Brain microvascular endothelial cell (primary cell): ENCODE data around the gene WBP4.
"Not testable (repeated sequence)": the region's sequence is repeated elsewhere in the genome, so short reads cannot be mapped to it uniquely, and the experiment has no call there.

Experiments used
- DNase-seq: peaks from one replicate; pipeline ENCODE4 v3.0.0-alpha.2; 2020
- H3K27ac ChIP-seq: fragments of 250-450 bp; sonication (Bioruptor Pico); 2 replicates; pipeline ENCODE4 v1.5.1; 2020; ENCODE audit warnings: mild to moderate bottlenecking, moderate library complexity
- H3K27me3 ChIP-seq: fragments of 250-450 bp; sonication (Bioruptor Pico); replicated peaks from 2 replicates; pipeline ENCODE4 v1.5.1; 2020; ENCODE audit warnings: mild to moderate bottlenecking
- H3K36me3 ChIP-seq: fragments of 250-450 bp; sonication (Bioruptor Pico); replicated peaks from 2 replicates; pipeline ENCODE4 v1.5.1; 2020; ENCODE audit warnings: mild to moderate bottlenecking
- H3K4me3 ChIP-seq: 2 replicates; pipeline ENCODE4 v1.5.1; 2011; ENCODE audit warnings: low read depth, mild to moderate bottlenecking, control low read depth, low read length, moderate library complexity
- in situ Hi-C: cut with HindIII; loops from 2 replicates; pipeline ENCODE4 v1.10.0; 2017; ENCODE audit warnings: low sequenced_read_pairs, low pct_ligation_motif_present
- TF ChIP-seq, protein P1 (sequence below): IDR thresholded peaks from 2 replicates; pipeline ENCODE4 v1.5.1; 2011; ENCODE audit warnings: low read depth, mild to moderate bottlenecking, moderate library complexity, low read length, control low read depth, inconsistent platforms; ENCODE audit errors: missing control alignments

WBP4 gene

GRCh38 chr13:41077475-41077874, 16.2 kb downstream of the WBP4 start:
- in situ Hi-C loops = no loop called here
- no peak overlapping the region for H3K27ac ChIP-seq
- TF ChIP-seq, protein P1, sequence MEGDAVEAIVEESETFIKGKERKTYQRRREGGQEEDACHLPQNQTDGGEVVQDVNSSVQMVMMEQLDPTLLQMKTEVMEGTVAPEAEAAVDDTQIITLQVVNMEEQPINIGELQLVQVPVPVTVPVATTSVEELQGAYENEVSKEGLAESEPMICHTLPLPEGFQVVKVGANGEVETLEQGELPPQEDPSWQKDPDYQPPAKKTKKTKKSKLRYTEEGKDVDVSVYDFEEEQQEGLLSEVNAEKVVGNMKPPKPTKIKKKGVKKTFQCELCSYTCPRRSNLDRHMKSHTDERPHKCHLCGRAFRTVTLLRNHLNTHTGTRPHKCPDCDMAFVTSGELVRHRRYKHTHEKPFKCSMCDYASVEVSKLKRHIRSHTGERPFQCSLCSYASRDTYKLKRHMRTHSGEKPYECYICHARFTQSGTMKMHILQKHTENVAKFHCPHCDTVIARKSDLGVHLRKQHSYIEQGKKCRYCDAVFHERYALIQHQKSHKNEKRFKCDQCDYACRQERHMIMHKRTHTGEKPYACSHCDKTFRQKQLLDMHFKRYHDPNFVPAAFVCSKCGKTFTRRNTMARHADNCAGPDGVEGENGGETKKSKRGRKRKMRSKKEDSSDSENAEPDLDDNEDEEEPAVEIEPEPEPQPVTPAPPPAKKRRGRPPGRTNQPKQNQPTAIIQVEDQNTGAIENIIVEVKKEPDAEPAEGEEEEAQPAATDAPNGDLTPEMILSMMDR = no peak
- H3K27me3 ChIP-seq = no peaks in the 10 kb centered on the region
- H3K36me3 ChIP-seq = peaks cover 52% of the 10 kb centered on the region
- H3K4me3 ChIP-seq = no peak overlapping the region
- no peak for DNase-seq

DNA sequence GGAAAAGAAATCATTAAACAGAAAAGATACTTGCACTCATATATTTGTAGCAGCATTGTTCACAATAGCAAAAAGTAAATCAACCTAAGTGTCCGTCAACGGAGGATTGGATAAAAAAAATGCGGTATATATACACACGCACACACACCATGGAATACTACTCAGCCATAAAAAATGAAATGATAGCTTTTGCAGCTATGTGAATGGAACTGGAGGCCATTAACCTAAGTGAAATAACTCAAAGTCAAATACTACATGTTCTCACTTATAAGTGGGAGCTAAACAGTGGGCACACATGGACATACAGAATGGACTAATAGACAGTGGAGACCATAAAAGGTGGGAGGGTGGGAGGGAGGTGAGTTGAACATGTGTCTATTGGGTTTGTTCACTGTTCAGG, 18.4 kb downstream of the WBP4 start:
- DNase-seq = no peak
- TF ChIP-seq, protein P1 = no peak
- Histone ChIP-seq H3K4me3 (no peak overlapping the region), H3K27me3 (no peaks in the 10 kb centered on the region), H3K36me3 (peaks cover 38% of the 10 kb centered on the region), H3K27ac (no peak overlapping the region)
- in situ Hi-C loops = no loop called here

GRCh38 chr13:41085961-41086585, 24.8 kb downstream of the WBP4 start:
- in situ Hi-C loops = no loop called here
- no peak for DNase-seq
- peaks cover 4% of the 10 kb centered on the region for H3K36me3 ChIP-seq
- TF ChIP-seq, protein P1 = no peak
- no peak overlapping the region for H3K27ac ChIP-seq
- no peak overlapping the region for H3K4me3 ChIP-seq
- no peaks in the 10 kb centered on the region for H3K27me3 ChIP-seq

DNA sequence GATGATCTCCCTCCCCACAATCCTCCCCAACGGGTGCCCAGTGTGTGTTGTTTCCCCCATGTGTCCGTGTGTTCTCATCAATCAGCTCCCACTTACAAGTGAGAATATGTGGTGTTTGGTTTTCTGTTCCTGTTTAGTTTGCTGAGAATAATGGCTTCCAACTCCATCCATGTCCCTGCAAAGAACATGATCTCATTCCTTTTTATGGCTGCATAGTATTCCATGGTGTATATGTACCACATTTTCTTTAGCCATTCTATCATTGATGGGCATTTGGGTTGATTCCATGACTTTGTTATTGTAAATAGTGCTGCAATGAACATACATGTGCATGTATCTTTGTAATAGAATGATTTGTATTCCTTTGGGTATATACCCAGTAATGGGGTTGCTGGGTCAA, 34.4 kb downstream of the WBP4 start:
- H3K27me3 ChIP-seq, H3K27ac ChIP-seq, DNase-seq, H3K4me3 ChIP-seq, H3K36me3 ChIP-seq, in situ Hi-C loops: not testable (repeated sequence)

DNA sequence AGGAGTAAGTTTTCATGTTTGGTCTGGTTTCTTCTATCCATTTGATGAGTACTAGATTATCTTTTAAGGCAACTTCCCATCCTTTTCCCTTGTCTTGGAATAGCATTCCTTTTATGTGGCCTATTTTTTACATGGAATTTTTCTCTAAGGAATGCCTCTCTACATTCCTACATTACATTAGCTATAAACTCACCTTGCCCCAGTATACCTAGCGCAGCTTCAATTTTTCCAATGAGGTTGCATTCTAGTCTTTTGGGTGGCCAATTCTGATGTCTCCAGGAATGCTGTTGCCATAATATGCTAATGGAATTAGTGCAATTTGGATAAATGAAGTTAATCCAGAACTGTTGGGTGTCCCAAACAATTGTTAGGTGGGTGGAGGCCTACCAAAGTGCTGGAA, 37.5 kb downstream of the WBP4 start:
- Histone ChIP-seq H3K27me3 (no peaks in the 10 kb centered on the region), H3K27ac (no peak overlapping the region), H3K4me3 (no peak overlapping the region), H3K36me3 (no peaks in the 10 kb centered on the region)
- no peak for DNase-seq
- TF ChIP-seq, protein P1 = no peak
- in situ Hi-C loops = no loop called here

- H3K4me3 ChIP-seq = no peak overlapping the region
- H3K27ac ChIP-seq = no peak overlapping the region
- DNase-seq = no peak
- no peaks in the 10 kb centered on the region for H3K36me3 ChIP-seq
- TF ChIP-seq, protein P1 = no peak
- H3K27me3 ChIP-seq = no peaks in the 10 kb centered on the region
- in situ Hi-C loops = no loop called here
Measured at GRCh38 chr13:41099986-41100385, 38.7 kb downstream of the WBP4 start.
